22Rv1 (cell line): ENCODE data around the gene IL10RB.

ENCODE experiments used
- H3K27ac ChIP-seq: fragments of 450-650 bp; 2 replicates; pipeline ENCODE4 v1.5.1; 2017
- CTCF ChIP-seq: fragments of 450-650 bp; IDR thresholded peaks from 2 replicates; pipeline ENCODE4 v1.5.1; 2017; ENCODE audit warnings: mild to moderate bottlenecking
- ZFX ChIP-seq: fragments of 450-650 bp; IDR thresholded peaks from 2 replicates; pipeline ENCODE4 v1.6.1; 2017; ENCODE audit warnings: antibody characterized with exemption, borderline replicate concordance

Gene IL10RB

DNA sequence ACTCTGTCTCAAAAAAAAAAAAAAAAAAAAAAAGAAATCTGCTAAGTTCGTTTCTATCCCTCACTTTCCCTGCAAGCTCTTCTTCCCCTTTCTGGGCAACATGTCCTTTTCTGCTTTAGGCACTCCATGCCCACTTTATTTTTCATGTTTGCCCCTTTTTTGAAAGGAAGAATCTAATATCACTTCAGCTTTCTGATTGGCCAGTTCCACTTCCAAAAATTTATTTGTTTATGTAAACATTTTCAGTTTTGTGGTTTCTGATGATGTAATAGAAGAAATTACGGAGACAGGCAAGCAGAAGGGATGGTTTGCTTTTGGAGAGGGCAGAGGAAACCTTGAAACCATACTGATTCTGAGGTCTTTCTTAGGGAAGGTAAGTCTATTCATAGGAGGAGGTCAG lies 73.8 kb downstream of the IL10RB start:
- no peak overlapping the region for H3K27ac ChIP-seq
- TF ChIP-seq ZFX, result no peak

GRCh38 chr21:33345751-33346238 lies 79.6 kb downstream of the IL10RB start:
- no peak overlapping the region for H3K27ac ChIP-seq
- TF ChIP-seq CTCF (no peak), ZFX (no peak)
